HCT116 (cell line): ENCODE data around the gene SEMA3B. TPM values are rescaled to one million over a fixed set of nuclear protein-coding genes. Genes with fewer than 3 reads are reported as not detected.

Source experiments
- ATAC-seq: fragments of 200-7000 bp; cut with Tn5 transposase; 2 replicates; pipeline ENCODE4 v1.9.1; 2020; ENCODE audit warnings: mild to moderate bottlenecking, moderate library complexity
- BruUV-seq: library from RNA; stranded (reverse); fragments of 400-500 nt; replicated peaks from 2 replicates; lab custom pipeline; 2021; lab: Mats Ljungman, UMichigan
- CTCF ChIA-PET: fragments of 300-600 bp; sonication (Branson Sonifier 250); formaldehyde crosslinking; loops from one replicate; lab custom pipeline; 2021; ENCODE audit warnings: antibody characterized with exemption; lab: Charles Lee
- POLR2A ChIA-PET: fragments of 300-600, 350-600 bp; sonication (Branson Sonifier 250); formaldehyde crosslinking; loops from one replicate; lab custom pipeline; 2021; ENCODE audit warnings: antibody characterized with exemption; lab: Charles Lee
- RAD21 ChIA-PET, 2 experiments: fragments of 300-600 bp; sonication (Branson Sonifier 250); formaldehyde crosslinking; loops; one replicate each; lab custom pipeline; 2023; ENCODE audit warnings: low total read pairs in 2 of 2; ENCODE audit not compliant: uncharacterized antibody in 2 of 2, unreplicated experiment in 2 of 2, low non-redundant PET in 1 of 2; lab: Charles Lee
- DNase-seq: peaks from one replicate; pipeline ENCODE4 v3.0.0-alpha.2; 2010; ENCODE audit warnings: low read depth, low spot score
- H2AFZ ChIP-seq: fragments of 200-600 bp; shearing (Covaris generic), sonication (generic); 2 replicates; pipeline ENCODE4 v1.6.1; 2017; ENCODE audit warnings: low read depth, mixed run types, mixed read lengths, antibody characterized with exemption, low read length; ENCODE audit not compliant: poor library complexity, severe bottlenecking
- H3K27ac ChIP-seq: 2 replicates; pipeline ENCODE4 v1.5.1; 2012; ENCODE audit warnings: low read depth, low read length
- H3K27me3 ChIP-seq: fragments of 200-600 bp; sonication (generic); 2 replicates; pipeline ENCODE4 v1.6.1; 2016; ENCODE audit warnings: mixed run types, low read length, mixed read lengths; ENCODE audit not compliant: insufficient read depth
- H3K36me3 ChIP-seq, 2 experiments: fragments of 200-500 bp in 1 of 2; fragments of 200-600 bp in 1 of 2; sonication (Bioruptor generic) in 1 of 2; sonication (generic) in 1 of 2; 2 replicates each; pipeline versions ENCODE4 v1.5.1 to v1.6.1; 2014 to 2016; ENCODE audit warnings: low read length in 2 of 2, inconsistent platforms in 1 of 2, mixed read lengths in 1 of 2, mixed run types in 1 of 2; ENCODE audit not compliant: insufficient read depth in 2 of 2, control insufficient read depth in 1 of 2
- H3K4me1 ChIP-seq, 2 experiments: fragments of 200-600 bp in 1 of 2; sonication (generic) in 1 of 2; 2 replicates each; pipeline versions ENCODE4 v1.5.1 to v1.6.1; 2012 to 2017; ENCODE audit warnings: low read length in 2 of 2, inconsistent platforms in 1 of 2, mild to moderate bottlenecking in 1 of 2, mixed read lengths in 1 of 2, mixed run types in 1 of 2, moderate library complexity in 1 of 2; ENCODE audit not compliant: insufficient read depth in 2 of 2, control insufficient read depth in 1 of 2
- H3K4me2 ChIP-seq: fragments of 200-600 bp; sonication (generic); 2 replicates; pipeline ENCODE4 v1.6.1; 2017; ENCODE audit warnings: mixed run types, low read length, mixed read lengths
- H3K4me3 ChIP-seq, 2 experiments: fragments of 200-600 bp in 1 of 2; sonication (generic) in 1 of 2; replicated peaks in 1 of 2; 2 replicates each; pipeline ENCODE4 v1.5.1; 2011 to 2016; ENCODE audit warnings: low read length in 2 of 2, control low read depth in 1 of 2, low read depth in 1 of 2, mild to moderate bottlenecking in 1 of 2, mixed read lengths in 1 of 2, mixed run types in 1 of 2
- H3K79me2 ChIP-seq: fragments of 200-600 bp; sonication (generic); 2 replicates; pipeline ENCODE4 v1.6.1; 2017; ENCODE audit warnings: mild to moderate bottlenecking, mixed run types, low read length, moderate library complexity, mixed read lengths; ENCODE audit not compliant: insufficient read depth
- H3K9ac ChIP-seq: fragments of 200-600 bp; sonication (generic); 2 replicates; pipeline ENCODE4 v1.6.1; 2016; ENCODE audit warnings: low read length, mixed read lengths
- H3K9me2 ChIP-seq: fragments of 200-600 bp; sonication (generic), shearing (Covaris generic); 2 replicates; pipeline ENCODE4 v1.6.1; 2017; ENCODE audit warnings: mixed run types, mild to moderate bottlenecking, moderate library complexity; ENCODE audit not compliant: insufficient read depth
- H3K9me3 ChIP-seq, 2 experiments: fragments of 200-500 bp in 1 of 2; fragments of 200-600 bp in 1 of 2; sonication (Bioruptor generic) in 1 of 2; sonication (generic) in 1 of 2; 2 replicates each; pipeline ENCODE4 v1.6.1; 2014 to 2017; ENCODE audit warnings: low read length in 2 of 2, mixed read lengths in 2 of 2, inconsistent platforms in 1 of 2, low read depth in 1 of 2, mild to moderate bottlenecking in 1 of 2, mixed run types in 1 of 2, moderate library complexity in 1 of 2; ENCODE audit not compliant: control insufficient read depth in 1 of 2, insufficient read depth in 1 of 2
- H4K20me1 ChIP-seq: fragments of 200-600 bp; sonication (generic), shearing (Covaris generic); 2 replicates; pipeline ENCODE4 v1.6.1; 2017; ENCODE audit warnings: mixed run types, mild to moderate bottlenecking, moderate library complexity; ENCODE audit not compliant: insufficient read depth
- EZH2phosphoT487 ChIP-seq: fragments of 200-600 bp; IDR thresholded peaks from 2 replicates; pipeline ENCODE4 v1.6.1; 2018; ENCODE audit warnings: antibody characterized with exemption, borderline replicate concordance
- POLR2AphosphoS5 ChIP-seq: IDR thresholded peaks from 2 replicates; pipeline ENCODE4 v1.6.1; 2011; ENCODE audit warnings: mild to moderate bottlenecking, low read depth, low read length, moderate library complexity
- TCF7L2 ChIP-seq: IDR thresholded peaks from 2 replicates; pipeline ENCODE4 v1.7.0; 2011; ENCODE audit warnings: borderline replicate concordance, inconsistent platforms; ENCODE audit not compliant: insufficient read depth, insufficient read length; ENCODE audit errors: extremely low read depth
- ZFX ChIP-seq: fragments of 450-650 bp; IDR thresholded peaks from 2 replicates; pipeline ENCODE4 v1.6.1; 2017
- ZNF274 ChIP-seq: fragments of 200-500 bp; sonication (Bioruptor generic); IDR thresholded peaks from 2 replicates; pipeline ENCODE4 v1.6.1; 2014; ENCODE audit warnings: mild to moderate bottlenecking, low read depth, low read length, inconsistent platforms
- intact Hi-C: fragments of 100-400 bp; cut with micrococcal nuclease; formaldehyde crosslinking; loops from 2 replicates; pipeline ENCODE4 v1.10.0; 2022
- total RNA-seq: library from RNA; stranded (reverse); gene quantifications from one replicate; pipeline ENCODE4 v1.2.1, GENCODE V29; 2021; ENCODE audit not compliant: unreplicated experiment
- TF ChIP-seq, protein P1 (sequence below), 3 experiments: fragments of 200-600 bp in 1 of 3; sonication (generic) in 1 of 3; IDR thresholded peaks in 2 of 3; conservative IDR thresholded peaks in 1 of 3; 2 replicates each; pipeline ENCODE4 v1.5.1; 2012 to 2017; ENCODE audit warnings: low read depth in 2 of 3, low read length in 2 of 3, antibody characterized with exemption in 1 of 3, borderline replicate concordance in 1 of 3, control low read depth in 1 of 3, mild to moderate bottlenecking in 1 of 3, mixed read lengths in 1 of 3, mixed run types in 1 of 3, moderate library complexity in 1 of 3; ENCODE audit not compliant: insufficient read depth in 1 of 3
- TF ChIP-seq, protein P2 (sequence below): IDR thresholded peaks from 2 replicates; pipeline ENCODE4 v1.6.1; 2012; ENCODE audit warnings: low read depth

The SEMA3B gene
- total RNA-seq, 1 experiment from 2014 or later, result 46.2 TPM

DNA sequence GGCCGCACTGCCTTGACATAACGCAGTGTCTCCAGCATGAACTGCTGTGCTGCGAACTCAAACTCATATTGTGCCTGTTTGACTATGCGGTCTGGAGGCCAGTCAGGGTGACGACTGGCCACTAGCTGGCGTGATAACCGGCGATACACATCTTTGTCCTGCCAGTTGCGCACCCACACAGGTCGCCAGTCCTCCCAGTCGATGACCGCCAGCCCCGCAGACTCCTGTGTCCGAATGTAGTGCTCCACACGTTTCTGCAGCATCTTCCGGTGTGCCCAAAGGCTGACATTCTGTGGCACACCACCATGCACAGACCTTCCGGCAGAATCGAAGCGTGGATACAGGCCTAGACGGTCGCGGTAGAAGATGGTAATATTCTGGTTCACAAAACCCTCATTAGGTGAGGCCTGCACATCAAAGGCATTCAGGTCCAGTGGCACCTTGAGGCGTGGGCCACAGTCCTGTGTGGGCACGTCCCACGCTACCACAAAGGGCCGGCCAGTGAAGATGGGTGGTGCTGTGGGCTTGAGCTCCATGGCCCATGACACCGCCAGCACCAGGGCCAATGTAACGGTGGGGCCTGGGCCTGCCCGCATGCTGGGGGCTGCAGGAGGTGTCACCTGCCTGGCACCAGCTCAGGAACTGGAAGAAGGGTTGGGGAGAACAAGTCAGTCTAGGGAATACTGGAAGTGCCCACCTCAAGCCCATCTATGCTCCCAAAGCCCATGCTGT, 51.1 kb downstream of the SEMA3B start:
- peak overlapping the region; percentile 88 for H3K9ac ChIP-seq
- no peaks in the 10 kb centered on the region for H4K20me1 ChIP-seq
- peak overlapping the region; percentile 93 for H3K27ac ChIP-seq
- peaks cover 4 to 19% of the 10 kb centered on the region in 2 experiments; a peak in 1 of 4 replicates for H3K36me3 ChIP-seq
- no peaks in the 10 kb centered on the region for H3K27me3 ChIP-seq
- intact Hi-C loops, result no loop called here
- peak overlapping the region; percentile 92 for H3K4me2 ChIP-seq
- no peaks in the 10 kb centered on the region for H3K9me3 ChIP-seq
- ATAC-seq (no peak), DNase-seq (no peak)
- no TSS peak for BruUV-seq
- no peak overlapping the region for H2AFZ ChIP-seq
- peaks cover 46% of the 10 kb centered on the region for H3K79me2 ChIP-seq
- no peaks in the 10 kb centered on the region for H3K9me2 ChIP-seq
- RAD21 ChIA-PET, result interaction anchor here in 1 of 2 experiments (1.7 kb wide), 1 partner anchor 21 kb away, joined by 5 read pairs; the partner anchor contains the start of genes HYAL3 and NAA80
- POLR2A ChIA-PET, result interaction anchor here (1.9 kb wide), 1 partner anchor 28 kb away, joined by 4 read pairs; the partner anchor contains the start of gene IFRD2
- H3K4me3 ChIP-seq, result peak overlapping the region; percentile 64 to 92
- CTCF ChIA-PET, result no interaction called here
- peaks cover 64 to 90% of the 10 kb centered on the region in 2 experiments for H3K4me1 ChIP-seq
- TF ChIP-seq, protein P1, sequence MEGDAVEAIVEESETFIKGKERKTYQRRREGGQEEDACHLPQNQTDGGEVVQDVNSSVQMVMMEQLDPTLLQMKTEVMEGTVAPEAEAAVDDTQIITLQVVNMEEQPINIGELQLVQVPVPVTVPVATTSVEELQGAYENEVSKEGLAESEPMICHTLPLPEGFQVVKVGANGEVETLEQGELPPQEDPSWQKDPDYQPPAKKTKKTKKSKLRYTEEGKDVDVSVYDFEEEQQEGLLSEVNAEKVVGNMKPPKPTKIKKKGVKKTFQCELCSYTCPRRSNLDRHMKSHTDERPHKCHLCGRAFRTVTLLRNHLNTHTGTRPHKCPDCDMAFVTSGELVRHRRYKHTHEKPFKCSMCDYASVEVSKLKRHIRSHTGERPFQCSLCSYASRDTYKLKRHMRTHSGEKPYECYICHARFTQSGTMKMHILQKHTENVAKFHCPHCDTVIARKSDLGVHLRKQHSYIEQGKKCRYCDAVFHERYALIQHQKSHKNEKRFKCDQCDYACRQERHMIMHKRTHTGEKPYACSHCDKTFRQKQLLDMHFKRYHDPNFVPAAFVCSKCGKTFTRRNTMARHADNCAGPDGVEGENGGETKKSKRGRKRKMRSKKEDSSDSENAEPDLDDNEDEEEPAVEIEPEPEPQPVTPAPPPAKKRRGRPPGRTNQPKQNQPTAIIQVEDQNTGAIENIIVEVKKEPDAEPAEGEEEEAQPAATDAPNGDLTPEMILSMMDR (IDR thresholded peaks at IDR 0.05 in 2 of 3, conservative IDR thresholded peaks at IDR 0.05 in 1 of 3; ENCODE audit: borderline replicate concordance in 1 of 3, insufficient read depth in 1 of 3, low read depth in 2 of 3, low read length in 2 of 3), result peak in 2 of 3 experiments; percentile 21 to 41; a peak in 3 of 6 replicates
- TF ChIP-seq ZFX (no peak), TCF7L2 (peak; percentile 17), POLR2AphosphoS5 (no peak), ZNF274 (no peak), EZH2phosphoT487 (no peak)
- TF ChIP-seq, protein P2, sequence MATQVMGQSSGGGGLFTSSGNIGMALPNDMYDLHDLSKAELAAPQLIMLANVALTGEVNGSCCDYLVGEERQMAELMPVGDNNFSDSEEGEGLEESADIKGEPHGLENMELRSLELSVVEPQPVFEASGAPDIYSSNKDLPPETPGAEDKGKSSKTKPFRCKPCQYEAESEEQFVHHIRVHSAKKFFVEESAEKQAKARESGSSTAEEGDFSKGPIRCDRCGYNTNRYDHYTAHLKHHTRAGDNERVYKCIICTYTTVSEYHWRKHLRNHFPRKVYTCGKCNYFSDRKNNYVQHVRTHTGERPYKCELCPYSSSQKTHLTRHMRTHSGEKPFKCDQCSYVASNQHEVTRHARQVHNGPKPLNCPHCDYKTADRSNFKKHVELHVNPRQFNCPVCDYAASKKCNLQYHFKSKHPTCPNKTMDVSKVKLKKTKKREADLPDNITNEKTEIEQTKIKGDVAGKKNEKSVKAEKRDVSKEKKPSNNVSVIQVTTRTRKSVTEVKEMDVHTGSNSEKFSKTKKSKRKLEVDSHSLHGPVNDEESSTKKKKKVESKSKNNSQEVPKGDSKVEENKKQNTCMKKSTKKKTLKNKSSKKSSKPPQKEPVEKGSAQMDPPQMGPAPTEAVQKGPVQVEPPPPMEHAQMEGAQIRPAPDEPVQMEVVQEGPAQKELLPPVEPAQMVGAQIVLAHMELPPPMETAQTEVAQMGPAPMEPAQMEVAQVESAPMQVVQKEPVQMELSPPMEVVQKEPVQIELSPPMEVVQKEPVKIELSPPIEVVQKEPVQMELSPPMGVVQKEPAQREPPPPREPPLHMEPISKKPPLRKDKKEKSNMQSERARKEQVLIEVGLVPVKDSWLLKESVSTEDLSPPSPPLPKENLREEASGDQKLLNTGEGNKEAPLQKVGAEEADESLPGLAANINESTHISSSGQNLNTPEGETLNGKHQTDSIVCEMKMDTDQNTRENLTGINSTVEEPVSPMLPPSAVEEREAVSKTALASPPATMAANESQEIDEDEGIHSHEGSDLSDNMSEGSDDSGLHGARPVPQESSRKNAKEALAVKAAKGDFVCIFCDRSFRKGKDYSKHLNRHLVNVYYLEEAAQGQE, result no peak
- TF ChIP-seq, all 23 proteins: peak for 2
